ENCODE results near the gene CYP20A1. TPM values are rescaled to one million over a fixed set of nuclear protein-coding genes. Genes with fewer than 3 reads are reported as not detected.
"Not testable (repeated sequence)": the region's sequence is repeated elsewhere in the genome, so short reads cannot be mapped to it uniquely, and the experiment has no call there.

CYP20A1 gene
- total and polyA plus RNA-seq, 2 experiments from 2014 or later: 51.2 to 55.0 TPM

DNA sequence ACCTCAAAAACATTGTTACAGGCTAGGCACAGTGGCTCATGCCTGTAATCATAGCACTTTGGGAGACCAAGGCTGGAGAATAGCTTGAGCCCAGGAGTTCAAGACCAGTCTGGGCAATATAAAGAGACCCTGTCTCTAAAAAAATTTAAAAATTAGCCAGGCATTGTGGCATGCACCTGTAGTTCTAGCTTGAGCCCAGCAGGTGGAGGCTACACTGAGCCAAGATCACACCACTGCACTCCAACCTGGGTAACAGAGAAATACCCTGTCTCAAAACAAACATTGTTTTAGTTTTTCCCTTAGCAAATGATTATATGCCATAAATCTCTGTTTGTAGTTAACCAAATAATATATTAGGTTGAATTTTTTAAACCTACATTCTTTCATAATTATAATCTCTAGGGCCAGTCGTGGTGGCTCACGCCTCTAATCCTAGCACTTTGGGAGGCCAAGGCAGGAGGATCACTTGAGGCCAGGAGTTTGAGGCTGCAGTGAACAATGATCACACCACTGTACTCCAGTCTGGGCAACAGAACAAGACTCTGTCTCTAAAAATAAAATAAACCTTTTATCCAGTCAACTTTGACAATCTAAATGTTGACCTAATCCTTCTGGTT is 13.3 kb upstream of the CYP20A1 start:
- in situ Hi-C loops (cut with MboI): no loop called here
- H3K27ac ChIP-seq: no peak overlapping the region
- peak; percentile 41 for DNase-seq

DNA sequence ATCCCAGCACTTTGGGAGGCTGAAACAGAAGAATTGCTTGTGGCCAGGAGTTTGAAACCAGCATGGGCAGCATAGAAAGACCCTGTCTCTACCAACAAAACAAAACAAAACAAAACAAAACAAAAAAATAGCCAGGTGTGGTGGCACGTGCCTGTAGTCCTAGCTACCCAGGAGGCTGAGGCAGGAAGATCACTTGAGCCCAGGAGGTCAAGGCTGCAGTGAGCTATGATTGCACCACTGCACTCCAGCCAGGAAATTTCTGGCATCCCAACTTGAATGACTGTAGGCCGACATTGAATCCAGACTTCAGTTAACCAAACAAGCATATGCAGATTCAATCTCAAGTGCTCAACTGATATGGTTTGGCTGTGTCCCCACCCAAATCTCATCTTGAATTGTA is 9.1 kb upstream of the CYP20A1 start:
- H2AFZ ChIP-seq; H3K79me2 ChIP-seq (ENCODE audit: insufficient read depth); H3K9ac ChIP-seq; H3K4me3 ChIP-seq; in situ Hi-C loops (cut with MboI); H4K20me1 ChIP-seq (ENCODE audit: insufficient read depth); DNase-seq; H3K4me1 ChIP-seq (ENCODE audit: insufficient read depth); H3F3A ChIP-seq (ENCODE audit: insufficient read depth); H3K27ac ChIP-seq; H3K9me2 ChIP-seq (ENCODE audit: insufficient read depth); H3K9me3 ChIP-seq (ENCODE audit: low read depth); H3K27me3 ChIP-seq (replicated peaks; ENCODE audit: insufficient read depth); H3K36me3 ChIP-seq (ENCODE audit: low read depth); H3K4me2 ChIP-seq (ENCODE audit: unreplicated experiment): not testable (repeated sequence)
- 54 to 57% methylated on average over 2 of the region's 2 CpGs for WGBS, 2 experiments (ENCODE audit: low coverage in 1 of 2, low lambda C conversion rate in 2 of 2, missing lambda C conversion rate in 2 of 2)

More for the DNA sequence above, 13.3 kb upstream of the CYP20A1 start:
- no peaks in the 10 kb centered on the region for H3K36me3 ChIP-seq (ENCODE audit: low read depth)
- H3K27me3 ChIP-seq (replicated peaks; ENCODE audit: insufficient read depth): no peaks in the 10 kb centered on the region
- H4K20me1 ChIP-seq (ENCODE audit: insufficient read depth): no peaks in the 10 kb centered on the region
- H3K4me2 ChIP-seq (ENCODE audit: unreplicated experiment): no peak overlapping the region
- no peaks in the 10 kb centered on the region for H3K79me2 ChIP-seq (ENCODE audit: insufficient read depth)
- WGBS, 2 experiments (ENCODE audit: low coverage in 1 of 2, low lambda C conversion rate in 2 of 2, missing lambda C conversion rate in 2 of 2): 100% methylated on average over 2 of the region's 2 CpGs
- H2AFZ ChIP-seq: no peak overlapping the region
- TF ChIP-seq EZH2 (IDR thresholded peaks at IDR 0.05; ENCODE audit: insufficient read depth, poor library complexity, severe bottlenecking) (no peak), EZH2phosphoT487 (IDR thresholded peaks at IDR 0.05; ENCODE audit: insufficient read depth, low read depth) (no peak)
- H3K4me3 ChIP-seq: no peak overlapping the region
- H3K9me3 ChIP-seq (ENCODE audit: low read depth): no peaks in the 10 kb centered on the region
- H3F3A ChIP-seq (ENCODE audit: insufficient read depth): no peaks in the 10 kb centered on the region
- no peaks in the 10 kb centered on the region for H3K9me2 ChIP-seq (ENCODE audit: insufficient read depth)
- H3K9ac ChIP-seq: no peak overlapping the region
- no peaks in the 10 kb centered on the region for H3K4me1 ChIP-seq (ENCODE audit: insufficient read depth)

DNA sequence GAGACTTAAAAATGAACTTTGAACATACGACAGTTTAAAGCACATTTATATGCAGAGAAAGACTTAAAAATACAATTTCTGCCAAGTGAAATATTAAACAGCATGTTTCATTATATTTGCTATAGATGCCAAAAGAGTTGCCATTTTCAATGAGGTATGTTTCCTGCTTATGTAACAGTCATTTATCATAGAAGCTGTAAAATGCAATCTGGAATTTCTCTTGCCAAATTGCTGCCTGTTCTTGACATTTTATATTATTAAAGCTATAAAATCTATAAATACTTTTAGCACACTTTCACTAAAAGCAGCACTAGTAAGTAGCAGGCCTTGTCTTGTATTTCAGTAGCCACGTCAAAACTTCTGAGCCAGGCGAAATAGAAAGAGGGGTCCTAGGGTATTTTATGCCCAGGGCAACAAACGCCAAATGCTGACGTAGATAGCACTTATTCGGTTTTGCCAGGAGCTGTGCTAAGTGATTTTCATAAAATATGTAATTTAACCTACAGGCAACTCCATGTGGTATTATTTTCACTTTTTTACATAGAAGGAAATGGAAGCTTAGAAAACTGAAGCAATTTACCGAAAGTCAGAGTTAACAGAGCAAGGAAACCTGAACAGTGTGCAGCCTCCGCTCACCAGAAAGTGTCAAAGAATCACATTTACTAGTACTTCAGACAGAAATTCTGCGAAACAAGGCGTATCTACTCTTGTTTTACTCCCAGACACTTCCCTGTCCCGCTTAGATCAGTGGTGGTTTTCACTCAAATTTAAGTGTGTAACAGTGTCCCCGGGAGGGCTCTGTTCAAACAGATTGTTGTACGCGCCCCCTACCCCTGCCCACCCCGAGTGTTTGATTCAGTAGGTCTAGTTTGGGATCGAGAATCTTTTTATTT is 1.2 kb upstream of the CYP20A1 start:
- Histone ChIP-seq H3K79me2 (ENCODE audit: insufficient read depth) (peaks cover 32% of the 10 kb centered on the region), H3K27me3 (replicated peaks; ENCODE audit: insufficient read depth) (no peaks in the 10 kb centered on the region), H3K27ac (peak overlapping the region; percentile 99; the same call in 1 of the 2 replicates), H4K20me1 (ENCODE audit: insufficient read depth) (no peaks in the 10 kb centered on the region), H3K4me3 (peak overlapping the region; percentile 93), H3K9ac (peak overlapping the region; percentile 96), H3K4me2 (ENCODE audit: unreplicated experiment) (peak overlapping the region; percentile 92), H3K36me3 (ENCODE audit: low read depth) (no peaks in the 10 kb centered on the region), H3K4me1 (ENCODE audit: insufficient read depth) (peaks cover 17% of the 10 kb centered on the region), H3F3A (ENCODE audit: insufficient read depth) (peaks cover 11% of the 10 kb centered on the region), H3K9me3 (ENCODE audit: low read depth) (no peaks in the 10 kb centered on the region), H3K9me2 (ENCODE audit: insufficient read depth) (no peaks in the 10 kb centered on the region), H2AFZ (peak overlapping the region; percentile 96)
- 88 to 90% methylated on average over 16 of the region's 16 CpGs for WGBS, 2 experiments (ENCODE audit: low coverage in 1 of 2, low lambda C conversion rate in 2 of 2, missing lambda C conversion rate in 2 of 2)
- in situ Hi-C loops (cut with MboI): no loop called here
- TF ChIP-seq EZH2phosphoT487 (IDR thresholded peaks at IDR 0.05; ENCODE audit: insufficient read depth, low read depth): no peak
- no peak for TF ChIP-seq EZH2 (IDR thresholded peaks at IDR 0.05; ENCODE audit: insufficient read depth, poor library complexity, severe bottlenecking)
- DNase-seq: no peak

DNA sequence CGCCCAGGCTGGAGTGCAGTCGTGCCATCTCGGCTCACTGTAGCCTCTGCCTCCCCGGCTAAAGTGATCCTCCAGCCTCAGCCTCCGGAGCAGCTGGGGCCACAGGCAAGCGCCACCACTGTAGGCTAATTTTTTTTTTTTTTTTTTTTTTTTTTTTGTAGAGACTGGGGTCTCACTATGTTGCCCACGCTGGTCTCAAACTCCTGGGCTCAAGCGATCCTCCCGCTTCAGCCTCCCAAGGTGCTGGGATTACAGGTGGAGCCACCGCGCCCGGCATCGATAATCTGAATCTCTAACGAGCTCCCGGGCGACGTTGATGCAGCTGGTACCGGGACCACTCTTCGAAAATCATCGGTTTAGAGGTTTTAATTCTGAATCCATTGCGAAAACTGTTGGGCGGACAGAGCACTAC is 520 bp upstream of the CYP20A1 start:
- H3K9me3 ChIP-seq (ENCODE audit: low read depth): no peaks in the 10 kb centered on the region
- no peak for DNase-seq
- peak overlapping the region; percentile 99 for H3K27ac ChIP-seq
- H4K20me1 ChIP-seq (ENCODE audit: insufficient read depth): no peaks in the 10 kb centered on the region
- 18 to 19% methylated on average over 22 of the region's 22 CpGs for WGBS, 2 experiments (ENCODE audit: low coverage in 1 of 2, low lambda C conversion rate in 2 of 2, missing lambda C conversion rate in 2 of 2)
- H3F3A ChIP-seq (ENCODE audit: insufficient read depth): peaks cover 11% of the 10 kb centered on the region
- H3K79me2 ChIP-seq (ENCODE audit: insufficient read depth): peaks cover 39% of the 10 kb centered on the region
- in situ Hi-C loops (cut with MboI): no loop called here
- H3K4me3 ChIP-seq: peak overlapping the region; percentile 93
- H3K9ac ChIP-seq: peak overlapping the region; percentile 96
- TF ChIP-seq EZH2phosphoT487 (IDR thresholded peaks at IDR 0.05; ENCODE audit: insufficient read depth, low read depth) (no peak), EZH2 (IDR thresholded peaks at IDR 0.05; ENCODE audit: insufficient read depth, poor library complexity, severe bottlenecking) (no peak)
- no peaks in the 10 kb centered on the region for H3K27me3 ChIP-seq (replicated peaks; ENCODE audit: insufficient read depth)
- H3K4me2 ChIP-seq (ENCODE audit: unreplicated experiment): peak overlapping the region; percentile 92
- peak overlapping the region; percentile 96 for H2AFZ ChIP-seq
- H3K4me1 ChIP-seq (ENCODE audit: insufficient read depth): peaks cover 17% of the 10 kb centered on the region
- H3K36me3 ChIP-seq (ENCODE audit: low read depth): no peaks in the 10 kb centered on the region
- no peaks in the 10 kb centered on the region for H3K9me2 ChIP-seq (ENCODE audit: insufficient read depth)

Data from GM23248 (cell line).